A549 (cell line): Measurements from ENCODE around the gene KRTAP5-4. TPM values are rescaled to one million over a fixed set of nuclear protein-coding genes. Genes with fewer than 3 reads are reported as not detected.

Experiments
- ATAC-seq, 2 experiments: fragments of 200-7000 bp in 1 of 2; fragments of >200 bp in 1 of 2; cut with Nextera tagmentation in 1 of 2; cut with Tn5 transposase in 1 of 2; 3 replicates each; pipeline versions ENCODE4 v1.8.0 to v1.9.1; 2018 to 2020; ENCODE audit warnings: mild to moderate bottlenecking in 1 of 2, moderate library complexity in 1 of 2
- CTCF ChIA-PET: fragments of 300-600 bp; sonication (Branson Sonifier 250); formaldehyde crosslinking; extraction: SDS; loops from one replicate; lab custom pipeline; 2021; ENCODE audit warnings: antibody characterized with exemption, inconsistent platforms; lab: Yijun Ruan, JAX
- POLR2A ChIA-PET: fragments of 350-600 bp; formaldehyde crosslinking; extraction: SDS; loops from one replicate; lab custom pipeline; 2021; ENCODE audit warnings: antibody characterized with exemption, inconsistent platforms; lab: Yijun Ruan, JAX
- DNase-seq, 2 experiments: peaks; one replicate each; pipeline versions ENCODE4 v3.0.0 to v3.0.0-alpha.2; 2011 to 2016; ENCODE audit warnings: low read depth in 1 of 2, low spot score in 1 of 2
- FAIRE-seq: peaks from 2 replicates; lab custom pipeline; 2011; peaks lifted over from hg19 to GRCh38; lab: Jason Lieb, UNC
- H3K27ac ChIP-seq, 2 experiments: fragments of >200 bp; sonication (Bioruptor Twin); formaldehyde crosslinking; 3 replicates each; pipeline ENCODE4 v1.5.1; 2016 to 2017
- H3K4me1 ChIP-seq: fragments of >200 bp; sonication (Bioruptor Twin); formaldehyde crosslinking; 3 replicates; pipeline ENCODE4 v1.6.1; 2016
- H3K4me2 ChIP-seq: fragments of >200 bp; sonication (Bioruptor Twin); formaldehyde crosslinking; 3 replicates; pipeline ENCODE4 v1.6.1; 2016
- H3K4me3 ChIP-seq: fragments of >200 bp; sonication (Bioruptor Twin); formaldehyde crosslinking; 3 replicates; pipeline ENCODE4 v1.5.1; 2016
- H3K9me3 ChIP-seq: fragments of >200 bp; sonication (Bioruptor Twin); formaldehyde crosslinking; 3 replicates; pipeline ENCODE4 v1.6.1; 2016
- BHLHE40 ChIP-seq: IDR thresholded peaks from 2 replicates; pipeline ENCODE4 v1.6.1; 2012; ENCODE audit warnings: low read depth, low read length, inconsistent platforms
- CBX2 ChIP-seq: fragments of 200-600 bp; sonication (generic); IDR thresholded peaks from 2 replicates; pipeline ENCODE4 v1.6.1; 2016; ENCODE audit warnings: low read depth, mild to moderate bottlenecking, borderline replicate concordance
- E2F6 ChIP-seq: IDR thresholded peaks from 2 replicates; pipeline ENCODE4 v1.6.1; 2012; ENCODE audit warnings: low read depth, borderline replicate concordance
- ELK1 ChIP-seq: fragments of 150-350 bp; IDR thresholded peaks from 2 replicates; pipeline ENCODE4 v1.6.1; 2014; ENCODE audit warnings: low read depth, mild to moderate bottlenecking, low read length
- EP300 ChIP-seq, 2 experiments: fragments of >200 bp; sonication (Bioruptor Twin); formaldehyde crosslinking; IDR thresholded peaks; 2 replicates in 1 of 2; 3 replicates in 1 of 2; pipeline ENCODE4 v1.6.1; 2016 to 2017
- ESRRA ChIP-seq: fragments of 150-350 bp; IDR thresholded peaks from 2 replicates; pipeline ENCODE4 v1.6.1; 2014; ENCODE audit warnings: mild to moderate bottlenecking, low read length, borderline replicate concordance
- FOSB ChIP-seq: fragments of 250-450 bp; sonication (Bioruptor Pico); IDR thresholded peaks from 2 replicates; pipeline ENCODE4 v1.5.0; 2020; ENCODE audit warnings: mild to moderate bottlenecking, moderate library complexity
- HDAC2 ChIP-seq: fragments of 200-600 bp; sonication (generic); IDR thresholded peaks from 2 replicates; pipeline ENCODE4 v1.6.1; 2016
- HES2 ChIP-seq: fragments of >200 bp; sonication (Bioruptor Twin); formaldehyde crosslinking; IDR thresholded peaks from 2 replicates; pipeline ENCODE4 v1.6.1; 2016
- JUNB ChIP-seq: fragments of >200 bp; sonication (Bioruptor Twin); formaldehyde crosslinking; IDR thresholded peaks from 2 replicates; pipeline ENCODE4 v1.6.1; 2016
- MAZ ChIP-seq: fragments of 150-350 bp; IDR thresholded peaks from 2 replicates; pipeline ENCODE4 v1.6.1; 2014; ENCODE audit warnings: antibody characterized with exemption, low read depth, low read length, borderline replicate concordance
- NFE2L2 ChIP-seq: fragments of 150-350 bp; conservative IDR thresholded peaks from 2 replicates; pipeline ENCODE4 v1.6.1; 2014; ENCODE audit warnings: low read length
- NPAS2 ChIP-seq: fragments of 250-450 bp; sonication (Bioruptor Pico); IDR thresholded peaks from 2 replicates; pipeline ENCODE4 v1.8.0; 2022; ENCODE audit warnings: mild to moderate bottlenecking, moderate library complexity, borderline replicate concordance
- PBX3 ChIP-seq: IDR thresholded peaks from 2 replicates; pipeline ENCODE4 v1.6.1; 2012
- POLR2A ChIP-seq: IDR thresholded peaks from 2 replicates; pipeline ENCODE4 v1.6.1; 2012; ENCODE audit warnings: mild to moderate bottlenecking, low read length
- POLR2AphosphoS2 ChIP-seq: conservative IDR thresholded peaks from 2 replicates; pipeline ENCODE4 v1.6.1; 2012; ENCODE audit warnings: low read length, improper control_type of control experiment, inconsistent platforms
- RARB ChIP-seq: fragments of 250-450 bp; sonication (Bioruptor Pico); IDR thresholded peaks from 2 replicates; pipeline ENCODE4 v1.8.0; 2021; ENCODE audit warnings: mild to moderate bottlenecking, moderate library complexity
- SREBF2 ChIP-seq: fragments of 450-650 bp; IDR thresholded peaks from 2 replicates; pipeline ENCODE4 v1.6.1; 2014; ENCODE audit warnings: mild to moderate bottlenecking, moderate library complexity
- TFCP2L1 ChIP-seq: fragments of 250-450 bp; sonication (Bioruptor Pico); IDR thresholded peaks from 2 replicates; pipeline ENCODE4 v1.5.0; 2021; ENCODE audit warnings: mild to moderate bottlenecking
- TP53 ChIP-seq: fragments of 250-450 bp; sonication (Bioruptor Pico); IDR thresholded peaks from 2 replicates; pipeline ENCODE4 v1.5.0; 2021; ENCODE audit warnings: mild to moderate bottlenecking, moderate library complexity
- USF2 ChIP-seq: fragments of 450-650 bp; IDR thresholded peaks from 2 replicates; pipeline ENCODE4 v1.6.1; 2014; ENCODE audit warnings: antibody characterized with exemption
- ZSCAN20 ChIP-seq: fragments of 250-450 bp; sonication (Bioruptor Pico); IDR thresholded peaks from 2 replicates; pipeline ENCODE4 v1.8.0; 2022; ENCODE audit warnings: mild to moderate bottlenecking, moderate library complexity
- WGBS: methylation state at CpG from one replicate; pipeline ENCODE4 v1.1.6; 2017; ENCODE audit errors: missing lambda C conversion rate; 5-methylcytosine and 5-hydroxymethylcytosine counted together
- polyA plus RNA-seq, 4 experiments: library from polyadenylated mRNA; depleted of rRNA in 3 of 4; stranded (reverse); fragments of >200 nt; fragmentation: RNase III in 1 of 4; extraction: RNeasy Plus Mini Kit Qiagen cat#74134 plus additional on column Dnase treatment in 1 of 4; gene quantifications; 2 replicates in 3 of 4; 3 replicates in 1 of 4; pipeline ENCODE4 v1.2.3, GENCODE V29; 2011 to 2017
- TF ChIP-seq, protein P1 (sequence below): fragments of >200 bp; sonication (Bioruptor Twin); formaldehyde crosslinking; IDR thresholded peaks from 3 replicates; pipeline ENCODE4 v1.5.1; 2016

Gene KRTAP5-4
- polyA plus RNA-seq, 2 of the 4 experiments (the other 2 are of a cell fraction), result not detected

DNA sequence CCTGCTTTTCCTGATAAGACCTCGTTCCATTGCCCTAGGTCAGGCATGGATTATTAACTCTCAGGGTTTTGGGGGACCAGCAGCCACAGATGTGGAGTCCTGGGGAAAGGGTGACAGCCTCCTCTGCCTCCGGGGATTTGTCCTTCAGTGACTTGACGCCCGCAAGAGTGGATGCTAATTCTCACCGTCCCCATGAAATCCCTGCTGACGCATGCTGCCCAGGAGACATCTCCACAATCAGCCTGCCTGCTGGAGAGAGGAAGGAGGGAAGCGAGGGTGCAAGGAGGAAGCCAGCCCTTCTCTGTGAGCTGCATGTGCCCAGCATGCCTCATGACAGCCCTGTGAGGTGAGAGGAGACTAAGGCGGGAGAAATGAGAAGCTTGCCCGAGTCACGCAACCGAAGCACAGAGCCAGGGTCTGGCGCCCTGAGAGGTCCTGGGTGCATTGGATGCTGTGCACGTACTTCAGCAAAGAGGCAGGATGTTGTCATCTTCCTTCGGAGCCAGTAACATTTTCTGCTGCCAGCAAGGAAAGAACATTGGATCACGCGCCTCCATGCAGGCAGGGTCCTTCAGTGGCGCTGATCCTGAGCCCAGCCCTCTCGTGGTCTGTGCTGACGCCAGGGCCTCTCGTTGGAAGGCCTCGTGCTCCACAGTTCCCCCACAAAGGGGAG lies 47.7 kb upstream of the KRTAP5-4 start:
- H3K4me2 ChIP-seq, result no peak overlapping the region
- DNase-seq (no peak), FAIRE-seq (no peak), ATAC-seq (no peak; a peak in 1 of 6 replicates)
- no peaks in the 10 kb centered on the region for H3K4me1 ChIP-seq
- H3K9me3 ChIP-seq, result no peaks in the 10 kb centered on the region
- TF ChIP-seq, protein P1, sequence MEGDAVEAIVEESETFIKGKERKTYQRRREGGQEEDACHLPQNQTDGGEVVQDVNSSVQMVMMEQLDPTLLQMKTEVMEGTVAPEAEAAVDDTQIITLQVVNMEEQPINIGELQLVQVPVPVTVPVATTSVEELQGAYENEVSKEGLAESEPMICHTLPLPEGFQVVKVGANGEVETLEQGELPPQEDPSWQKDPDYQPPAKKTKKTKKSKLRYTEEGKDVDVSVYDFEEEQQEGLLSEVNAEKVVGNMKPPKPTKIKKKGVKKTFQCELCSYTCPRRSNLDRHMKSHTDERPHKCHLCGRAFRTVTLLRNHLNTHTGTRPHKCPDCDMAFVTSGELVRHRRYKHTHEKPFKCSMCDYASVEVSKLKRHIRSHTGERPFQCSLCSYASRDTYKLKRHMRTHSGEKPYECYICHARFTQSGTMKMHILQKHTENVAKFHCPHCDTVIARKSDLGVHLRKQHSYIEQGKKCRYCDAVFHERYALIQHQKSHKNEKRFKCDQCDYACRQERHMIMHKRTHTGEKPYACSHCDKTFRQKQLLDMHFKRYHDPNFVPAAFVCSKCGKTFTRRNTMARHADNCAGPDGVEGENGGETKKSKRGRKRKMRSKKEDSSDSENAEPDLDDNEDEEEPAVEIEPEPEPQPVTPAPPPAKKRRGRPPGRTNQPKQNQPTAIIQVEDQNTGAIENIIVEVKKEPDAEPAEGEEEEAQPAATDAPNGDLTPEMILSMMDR, result no peak
- no peak for TF ChIP-seq HES2
- TF ChIP-seq ESRRA, result no peak
- no peak for TF ChIP-seq CBX2
- no peak for TF ChIP-seq E2F6
- TF ChIP-seq NPAS2, result no peak
- no peak for TF ChIP-seq PBX3
- TF ChIP-seq JUNB, result no peak
- no peak for TF ChIP-seq HDAC2
- no peak for TF ChIP-seq EP300 (IDR thresholded peaks at IDR 0.05)
- no peak for TF ChIP-seq TP53 (CRISPR knock-in tag)
- no peak for TF ChIP-seq ZSCAN20 (CRISPR knock-in tag)
- no peak for TF ChIP-seq SREBF2
- TF ChIP-seq ELK1, result no peak
- WGBS, result 57% methylated on average over 15 of the region's 21 CpGs
- H3K27ac ChIP-seq, result no peak overlapping the region
- H3K4me3 ChIP-seq, result no peak overlapping the region
- ChIA-PET POLR2A (no interaction called here), CTCF (interaction anchor here (1.3 to 7.7 kb wide), 4 partner anchors 10 to 482 kb away, joined by 3 to 34 read pairs (median 5); no protein-coding TSS in a partner anchor)

DNA sequence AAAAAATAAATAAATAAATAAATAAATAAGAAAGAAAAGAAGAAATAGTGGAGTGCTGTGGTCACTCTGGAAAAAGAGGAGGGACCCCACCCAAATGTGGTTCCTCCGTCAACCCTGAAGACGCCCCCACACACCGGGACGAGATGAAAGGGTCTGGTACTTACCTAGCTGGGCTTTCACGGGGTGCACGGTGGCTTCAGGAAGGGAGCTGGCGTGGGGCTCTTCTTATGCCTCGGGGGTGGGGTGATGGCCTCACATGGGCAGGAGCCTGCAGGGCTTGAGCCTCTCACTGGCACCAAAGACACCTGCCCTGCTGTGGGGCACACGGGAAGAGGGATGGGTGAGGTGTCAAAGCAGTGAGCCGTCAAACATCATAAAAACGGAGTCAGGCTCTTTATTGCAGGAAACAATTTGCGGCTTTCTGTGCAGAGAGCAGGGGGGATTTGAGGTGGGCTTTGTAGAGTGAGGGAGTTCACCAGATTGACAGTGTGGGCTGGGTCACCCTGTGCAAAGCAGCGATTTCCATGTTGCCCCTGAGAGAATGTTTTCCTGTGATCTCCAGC lies 47.1 kb upstream of the KRTAP5-4 start:
- POLR2A ChIA-PET, result no interaction called here
- Histone ChIP-seq H3K4me1 (no peaks in the 10 kb centered on the region), H3K4me3 (no peak overlapping the region), H3K4me2 (no peak overlapping the region), H3K9me3 (no peaks in the 10 kb centered on the region), H3K27ac (no peak overlapping the region)
- TF ChIP-seq NFE2L2, result no peak
- TF ChIP-seq MAZ, result no peak
- TF ChIP-seq ELK1, result no peak
- TF ChIP-seq RARB (CRISPR knock-in tag), result no peak
- TF ChIP-seq POLR2AphosphoS2, result no peak
- no peak for TF ChIP-seq USF2
- TF ChIP-seq TFCP2L1, result no peak
- TF ChIP-seq JUNB, result no peak
- TF ChIP-seq BHLHE40, result no peak
- no peak for TF ChIP-seq POLR2A
- TF ChIP-seq FOSB, result no peak
- TF ChIP-seq CBX2, result no peak
- CTCF ChIA-PET, result interaction anchor here (1.3 to 7.7 kb wide), 3 partner anchors 9 to 25 kb away, joined by 3 to 34 read pairs (median 5); no protein-coding TSS in a partner anchor
- ATAC-seq, result no peak
- no peak for DNase-seq
- WGBS, result 46% methylated on average over 13 of the region's 13 CpGs
- no peak for FAIRE-seq
